Common myeloid progenitor, CD34-positive (primary cell): Measurements from ENCODE around the gene BLOC1S6.

Experiments
- CTCF ChIA-PET: fragments of 350-600 bp; sonication (Branson Sonifier 250); formaldehyde crosslinking; loops from one replicate; lab custom pipeline; 2021; ENCODE audit warnings: antibody characterized with exemption; lab: Charles Lee
- POLR2A ChIA-PET: fragments of 350-600 bp; sonication (Branson Sonifier 250); formaldehyde crosslinking; loops from one replicate; lab custom pipeline; 2021; ENCODE audit warnings: antibody characterized with exemption; lab: Charles Lee
- DNase-seq, 3 donors: peaks; one replicate each; pipeline versions ENCODE4 v3.0.0 to v3.0.0-alpha.2; 2013
- H3K27ac ChIP-seq, 2 experiments: 1 replicate in 1 of 2; 2 replicates in 1 of 2; pipeline ENCODE4 v1.7.0; 2013; ENCODE audit warnings: inconsistent platforms in 2 of 2, low read length in 2 of 2, mild to moderate bottlenecking in 2 of 2, low read depth in 1 of 2, moderate library complexity in 1 of 2; ENCODE audit not compliant: severe bottlenecking in 2 of 2, insufficient read depth in 1 of 2, poor library complexity in 1 of 2
- H3K27me3 ChIP-seq, 5 experiments: replicated peaks in 2 of 5; 1 replicate in 3 of 5; 2 replicates in 2 of 5; pipeline versions ENCODE4 v1.6.1 to v1.7.0; 2013; ENCODE audit warnings: low read length in 4 of 5, mild to moderate bottlenecking in 2 of 5, moderate library complexity in 2 of 5, inconsistent platforms in 1 of 5; ENCODE audit not compliant: insufficient read depth in 5 of 5, control insufficient read depth in 4 of 5
- H3K36me3 ChIP-seq, 4 experiments: 1 replicate in 2 of 4; 2 replicates in 2 of 4; pipeline versions ENCODE4 v1.6.1 to v1.7.0; 2013; ENCODE audit warnings: low read length in 3 of 4, control low read depth in 1 of 4, mild to moderate bottlenecking in 1 of 4; ENCODE audit not compliant: control insufficient read depth in 4 of 4, insufficient read depth in 4 of 4
- H3K4me1 ChIP-seq, 4 experiments: 1 replicate in 3 of 4; 2 replicates in 1 of 4; pipeline versions ENCODE4 v1.6.1 to v1.7.1; 2013; ENCODE audit warnings: low read length in 3 of 4, mild to moderate bottlenecking in 3 of 4, control low read depth in 1 of 4, inconsistent platforms in 1 of 4, moderate library complexity in 1 of 4; ENCODE audit not compliant: control insufficient read depth in 4 of 4, insufficient read depth in 4 of 4; ENCODE audit errors: control extremely low read depth in 1 of 4
- H3K4me3 ChIP-seq, 7 experiments: 1 replicate in 4 of 7; 2 replicates in 3 of 7; pipeline versions ENCODE4 v1.5.1 to v1.7.0; 2013; ENCODE audit warnings: mild to moderate bottlenecking in 7 of 7, low read length in 6 of 7, moderate library complexity in 6 of 7, inconsistent platforms in 2 of 7, low read depth in 2 of 7, control low read depth in 1 of 7; ENCODE audit not compliant: insufficient read depth in 4 of 7, control insufficient read depth in 1 of 7; ENCODE audit errors: extremely low read depth in 1 of 7
- H3K9me3 ChIP-seq, 5 experiments: 1 replicate in 4 of 5; 2 replicates in 1 of 5; pipeline versions ENCODE4 v1.6.1 to v1.7.1; 2013; ENCODE audit warnings: low read length in 4 of 5, mild to moderate bottlenecking in 2 of 5, inconsistent platforms in 1 of 5, low read depth in 1 of 5, moderate library complexity in 1 of 5; ENCODE audit not compliant: control insufficient read depth in 4 of 5, insufficient read depth in 2 of 5; ENCODE audit errors: control extremely low read depth in 1 of 5
- WGBS: methylation state at CpG from one replicate; pipeline ENCODE4 v1.1.5; 2013; ENCODE audit not compliant: insufficient coverage; 5-methylcytosine and 5-hydroxymethylcytosine counted together

Gene BLOC1S6

GRCh38 chr15:45653702-45654424 is 66.7 kb downstream of the BLOC1S6 start:
- CTCF ChIA-PET: interaction anchor here (1.4 to 1.9 kb wide), 2 partner anchors 10 kb away, joined by 3 to 5 read pairs; no protein-coding TSS in a partner anchor
- Histone ChIP-seq H3K4me3 (no peak overlapping the region), H3K27me3 (no peaks in the 10 kb centered on the region), H3K27ac (no peak overlapping the region), H3K4me1 (peaks cover 0 to 22% (median 11%) of the 10 kb centered on the region in 4 experiments), H3K36me3 (no peaks in the 10 kb centered on the region), H3K9me3 (no peaks in the 10 kb centered on the region)
- POLR2A ChIA-PET: interaction anchor here (0.5 kb wide), 1 partner anchor 31 kb away, joined by 3 read pairs; no protein-coding TSS in a partner anchor
- peak; percentile 14 to 61 (median 15) for DNase-seq
- 57% methylated on average over 3 of the region's 3 CpGs for WGBS

- POLR2A ChIA-PET: no interaction called here
- 100% methylated on average over 3 of the region's 6 CpGs for WGBS
- H3K4me3 ChIP-seq: no peak overlapping the region
- H3K9me3 ChIP-seq: no peaks in the 10 kb centered on the region
- peaks cover 0 to 19% (median 8%) of the 10 kb centered on the region in 4 experiments for H3K4me1 ChIP-seq
- no peak for DNase-seq
- CTCF ChIA-PET: no interaction called here
- H3K27ac ChIP-seq: no peak overlapping the region
- H3K36me3 ChIP-seq: peaks cover 0 to 3% (median 0%) of the 10 kb centered on the region in 4 experiments
- no peaks in the 10 kb centered on the region for H3K27me3 ChIP-seq
Observed at GRCh38 chr15:45654749-45655148, 67.6 kb downstream of the BLOC1S6 start.

GRCh38 chr15:45657254-45657653 is 70.1 kb downstream of the BLOC1S6 start:
- POLR2A ChIA-PET: no interaction called here
- no peak for DNase-seq
- peaks cover 0 to 19% (median 6%) of the 10 kb centered on the region in 4 experiments for H3K4me1 ChIP-seq
- no peaks in the 10 kb centered on the region for H3K9me3 ChIP-seq
- H3K27ac ChIP-seq: no peak overlapping the region
- H3K27me3 ChIP-seq: no peaks in the 10 kb centered on the region
- CTCF ChIA-PET: interaction anchor here (2.0 kb wide), 1 partner anchor 14 kb away, joined by 6 read pairs; no protein-coding TSS in a partner anchor
- H3K36me3 ChIP-seq: peaks cover 0 to 11% (median 0%) of the 10 kb centered on the region in 4 experiments
- 100% methylated on average over 2 of the region's 2 CpGs for WGBS
- H3K4me3 ChIP-seq: no peak overlapping the region

- Histone ChIP-seq H3K4me3 (no peak overlapping the region), H3K4me1 (peaks cover 0 to 19% (median 6%) of the 10 kb centered on the region in 4 experiments), H3K9me3 (no peaks in the 10 kb centered on the region), H3K27me3 (no peaks in the 10 kb centered on the region), H3K36me3 (peaks cover 0 to 16% (median 3%) of the 10 kb centered on the region in 4 experiments), H3K27ac (no peak overlapping the region)
- ChIA-PET CTCF (interaction anchor here (2.0 kb wide), 1 partner anchor 15 kb away, joined by 6 read pairs; no protein-coding TSS in a partner anchor), POLR2A (no interaction called here)
- 100% methylated on average over 5 of the region's 8 CpGs for WGBS
- DNase-seq: no peak
Observed at GRCh38 chr15:45657764-45658545, 70.8 kb downstream of the BLOC1S6 start.
